Cardiac fibroblast (primary cell): ENCODE measurements around the gene C11orf91.
A peak's percentile ranks its signal among the peaks of the same experiment; 100 is the strongest.

Source experiments
- DNase-seq, 2 donors: peaks; one replicate each; pipeline versions ENCODE4 v3.0.0 to v3.0.0-alpha.2; 2010; ENCODE audit warnings: low read depth in 2 of 2
- H3K4me3 ChIP-seq, 2 donors: replicated peaks in 1 of 2; 1 replicate in 1 of 2; 2 replicates in 1 of 2; pipeline ENCODE4 v1.5.1; 2011; ENCODE audit warnings: low read depth in 2 of 2, low read length in 2 of 2, mild to moderate bottlenecking in 2 of 2, moderate library complexity in 1 of 2
- TF ChIP-seq, protein P1 (sequence below): IDR thresholded peaks from one replicate; pipeline ENCODE4 v1.5.1; 2011; ENCODE audit warnings: low read depth, mild to moderate bottlenecking, low read length, inconsistent platforms

Gene C11orf91

DNA sequence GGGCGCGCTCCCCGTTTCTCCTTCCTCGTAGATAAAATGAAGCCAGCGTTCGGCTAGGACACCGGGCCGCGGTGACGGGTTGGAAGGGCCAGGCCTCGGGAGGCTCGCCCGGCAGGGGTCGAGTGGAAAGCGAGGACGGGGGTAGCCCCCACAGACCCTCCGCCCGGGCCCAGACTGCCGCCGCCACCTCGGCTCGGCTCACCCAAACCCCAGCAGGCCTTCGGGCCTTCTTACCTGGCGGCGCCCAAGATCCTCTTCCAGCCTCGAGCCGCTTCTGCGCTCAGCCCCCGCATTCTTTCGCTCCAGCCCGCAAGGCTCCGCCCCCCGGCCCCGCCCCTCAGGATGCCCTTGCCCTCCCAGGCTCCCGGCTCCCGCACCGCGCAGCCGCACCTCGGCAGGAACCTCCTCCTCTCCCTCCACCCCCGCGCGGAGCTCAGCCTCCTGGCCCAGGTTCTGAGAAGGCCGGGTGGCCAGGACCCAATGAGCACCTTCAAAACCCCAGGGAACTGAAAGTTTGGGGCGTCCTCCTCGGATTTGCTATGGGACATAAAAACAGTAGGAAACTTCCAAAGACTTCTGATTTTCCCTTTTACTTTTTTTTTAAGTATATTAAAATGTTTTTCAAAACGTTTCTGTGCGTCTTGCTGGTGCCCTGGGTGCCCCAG lies 35.7 kb upstream of the C11orf91 start, which contains the start of gene CD59:
TSS of gene CD59 (minus strand) at position 276 of the 665 bp plus-strand sequence. CDS start 13,978 bp downstream, outside the sequence.
- peak; percentile 93 to 95 for DNase-seq
- TF ChIP-seq, protein P1, sequence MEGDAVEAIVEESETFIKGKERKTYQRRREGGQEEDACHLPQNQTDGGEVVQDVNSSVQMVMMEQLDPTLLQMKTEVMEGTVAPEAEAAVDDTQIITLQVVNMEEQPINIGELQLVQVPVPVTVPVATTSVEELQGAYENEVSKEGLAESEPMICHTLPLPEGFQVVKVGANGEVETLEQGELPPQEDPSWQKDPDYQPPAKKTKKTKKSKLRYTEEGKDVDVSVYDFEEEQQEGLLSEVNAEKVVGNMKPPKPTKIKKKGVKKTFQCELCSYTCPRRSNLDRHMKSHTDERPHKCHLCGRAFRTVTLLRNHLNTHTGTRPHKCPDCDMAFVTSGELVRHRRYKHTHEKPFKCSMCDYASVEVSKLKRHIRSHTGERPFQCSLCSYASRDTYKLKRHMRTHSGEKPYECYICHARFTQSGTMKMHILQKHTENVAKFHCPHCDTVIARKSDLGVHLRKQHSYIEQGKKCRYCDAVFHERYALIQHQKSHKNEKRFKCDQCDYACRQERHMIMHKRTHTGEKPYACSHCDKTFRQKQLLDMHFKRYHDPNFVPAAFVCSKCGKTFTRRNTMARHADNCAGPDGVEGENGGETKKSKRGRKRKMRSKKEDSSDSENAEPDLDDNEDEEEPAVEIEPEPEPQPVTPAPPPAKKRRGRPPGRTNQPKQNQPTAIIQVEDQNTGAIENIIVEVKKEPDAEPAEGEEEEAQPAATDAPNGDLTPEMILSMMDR = no peak
- H3K4me3 ChIP-seq = peak within 1 kb of the TSS; percentile 86 to 94

DNA sequence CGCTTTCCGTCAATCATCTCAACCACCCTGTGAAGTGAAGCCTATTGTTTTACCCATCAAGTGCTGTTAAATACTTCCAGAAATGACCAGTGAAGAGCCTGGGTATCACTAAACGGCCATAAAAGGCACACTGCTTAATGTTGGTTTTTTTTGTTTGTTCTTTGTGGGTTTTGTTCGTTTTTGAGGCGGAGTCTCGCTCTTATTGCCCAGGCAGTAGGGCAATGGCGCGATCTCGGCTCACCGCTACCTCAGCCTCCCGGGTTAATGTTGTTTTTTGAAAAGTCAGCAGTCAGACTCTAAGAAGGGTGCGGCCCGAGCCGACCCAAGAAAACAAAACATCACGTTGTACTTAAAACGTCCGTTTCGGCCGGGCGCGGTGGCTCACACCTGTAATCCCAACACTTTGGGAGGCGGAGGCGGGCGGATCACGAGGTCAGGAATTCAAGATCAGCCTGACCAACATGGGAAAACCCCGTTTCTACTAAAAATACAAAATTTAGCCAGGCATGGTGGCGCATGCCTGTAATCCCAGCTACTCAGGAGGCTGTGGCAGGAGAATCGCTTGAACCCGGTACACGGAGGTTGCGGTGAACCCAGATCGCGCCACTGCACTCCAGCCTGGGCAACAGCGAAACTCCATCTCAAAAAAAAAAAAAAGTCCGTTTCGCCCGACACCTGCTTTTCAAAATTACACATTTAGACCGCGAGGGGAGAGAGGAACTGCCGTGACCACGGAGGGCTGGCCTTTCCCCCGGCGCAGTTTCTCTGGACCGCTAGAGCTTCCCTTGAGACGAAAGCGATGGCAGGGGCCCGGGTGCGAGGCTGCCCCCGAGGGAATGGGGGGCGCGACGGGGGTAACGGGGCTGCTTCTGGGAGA lies 34.9 kb upstream of the C11orf91 start:
- TF ChIP-seq, protein P1 = no peak
- DNase-seq = peak in 1 of 2 donors; percentile 42
- H3K4me3 ChIP-seq = peak overlapping the region; percentile 86 to 94

DNA sequence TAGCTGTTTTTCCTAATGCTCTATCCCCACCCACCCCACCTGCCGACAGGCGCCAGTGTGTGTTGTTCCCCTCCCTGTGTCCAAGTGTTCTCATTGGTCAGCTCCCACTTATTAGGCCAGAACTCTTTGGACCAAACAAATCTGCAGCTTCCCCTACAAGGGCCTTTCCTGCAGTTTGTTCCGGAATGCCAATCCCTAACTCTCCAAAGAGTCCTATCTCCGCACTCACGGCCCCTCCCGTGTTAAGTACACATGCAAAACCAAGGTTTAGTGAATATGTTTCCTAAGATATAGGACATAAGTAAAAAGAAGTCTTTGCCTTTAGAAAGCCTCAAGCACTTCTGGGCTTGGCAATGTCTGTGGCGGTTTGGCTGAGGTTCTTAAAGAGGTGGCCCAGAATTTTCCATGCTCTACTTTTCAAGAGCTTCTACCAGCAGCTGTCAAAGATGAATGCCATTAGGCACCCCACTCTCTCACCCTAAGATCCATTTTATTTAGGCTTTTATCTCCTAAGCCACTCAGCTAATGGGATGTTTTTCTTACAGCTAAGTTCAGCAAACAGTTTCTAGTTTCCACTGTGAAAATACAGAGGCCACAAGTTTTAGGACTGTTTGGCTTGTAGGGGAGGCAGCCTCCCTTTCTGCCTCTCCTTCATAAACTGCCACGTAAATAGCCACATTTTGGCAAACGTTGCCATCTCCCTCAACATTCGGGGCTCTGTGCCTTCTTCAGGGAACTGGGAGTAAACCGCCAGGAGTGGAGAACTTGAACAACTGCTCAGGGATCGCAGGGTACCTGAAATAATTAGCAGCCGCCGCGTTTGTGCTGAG lies 34.0 kb upstream of the C11orf91 start:
- peak overlapping the region; percentile 86 to 94 for H3K4me3 ChIP-seq
- TF ChIP-seq, protein P1 = no peak

DNA sequence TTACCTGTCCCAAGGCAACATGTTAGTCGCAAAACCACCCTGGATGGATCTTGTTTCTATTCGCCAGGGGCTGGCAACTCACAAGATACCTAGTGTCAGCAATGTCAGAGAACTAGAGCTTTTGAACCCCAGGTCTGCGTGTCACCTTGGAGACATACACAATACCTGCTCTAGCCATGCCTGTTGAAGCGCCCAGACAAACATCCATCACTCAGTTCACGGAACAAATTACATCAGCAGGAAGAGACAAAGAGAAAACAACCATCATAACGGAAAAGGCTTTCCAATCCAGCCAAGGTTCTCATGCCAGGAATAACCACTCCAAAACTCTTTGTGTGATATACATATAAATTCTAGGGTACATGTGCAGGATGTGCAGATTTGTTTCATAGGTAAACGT lies 33.4 kb upstream of the C11orf91 start:
- H3K4me3 ChIP-seq = peak overlapping the region; percentile 86 to 94
- TF ChIP-seq, protein P1 = no peak
- peak in 1 of 2 donors; percentile 40 for DNase-seq

More for the DNA sequence above, 34.0 kb upstream of the C11orf91 start:
- peak; percentile 63 to 66 for DNase-seq

DNA sequence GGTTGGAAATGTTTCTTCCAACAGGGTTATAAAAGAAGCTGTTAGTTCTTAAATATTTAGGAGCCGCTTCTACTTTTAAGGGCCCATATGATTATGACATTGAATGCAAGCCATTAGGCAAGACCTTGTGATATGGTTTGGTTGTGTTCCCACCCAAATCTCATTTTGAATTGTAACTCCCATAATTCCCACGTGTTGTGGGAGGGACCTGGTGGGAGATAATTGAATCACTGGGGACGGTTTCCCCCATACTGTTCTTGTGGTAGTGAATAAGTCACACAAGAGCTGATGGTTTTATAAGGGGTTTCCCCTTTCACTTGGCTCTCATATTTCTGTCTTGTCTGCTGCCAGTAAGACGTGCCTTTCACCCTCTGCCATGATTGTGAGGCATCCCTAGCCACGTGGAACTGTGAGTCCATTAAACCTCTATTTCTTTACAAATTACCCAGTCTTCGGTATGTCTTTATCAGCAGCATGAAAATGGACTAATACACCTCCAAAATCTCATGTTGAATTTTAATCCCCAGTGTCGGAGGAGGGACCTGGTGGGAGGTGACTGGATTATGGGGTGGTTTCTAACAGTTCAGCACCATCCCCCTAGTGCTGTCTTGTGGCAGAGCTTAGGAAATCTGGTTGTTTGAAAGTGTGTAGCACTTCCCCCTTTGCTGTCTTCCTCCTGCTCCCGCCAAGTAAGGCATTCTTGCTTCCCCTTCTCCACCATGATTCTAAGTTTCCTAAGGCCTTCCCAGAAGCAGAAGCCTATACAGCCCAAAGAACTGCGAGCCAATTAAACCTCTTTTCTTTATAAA lies 31.3 kb upstream of the C11orf91 start:
- peak in 1 of 2 donors; percentile 59 for DNase-seq
- TF ChIP-seq, protein P1 = no peak
- H3K4me3 ChIP-seq = peak overlapping the region in 1 of 2 donors; percentile 26
